PC-9 (cell line): ENCODE results near the gene SSTR3. TPM values are rescaled to one million over a fixed set of nuclear protein-coding genes. Genes with fewer than 3 reads are reported as not detected.

ENCODE experiments used
- BruUV-seq: library from RNA; stranded (reverse); fragments of 400-500 nt; replicated peaks from 2 replicates; lab custom pipeline; 2021; lab: Mats Ljungman, UMichigan
- CTCF ChIA-PET: fragments of 300-600 bp; sonication (Branson Sonifier 250); formaldehyde crosslinking; loops from one replicate; lab custom pipeline; 2022; ENCODE audit warnings: antibody characterized with exemption; lab: Charles Lee
- POLR2A ChIA-PET: fragments of 300-600 bp; sonication (Branson Sonifier 250); formaldehyde crosslinking; loops from one replicate; lab custom pipeline; 2022; ENCODE audit warnings: antibody characterized with exemption; ENCODE audit not compliant: unreplicated experiment; lab: Charles Lee
- DNase-seq, 2 experiments: peaks; one replicate each; pipeline versions ENCODE4 v3.0.0 to v3.0.0-alpha.2; 2015 to 2022; ENCODE audit warnings: mixed read lengths in 1 of 2
- H2AFZ ChIP-seq: fragments of 200-600 bp; sonication (generic); 2 replicates; pipeline ENCODE4 v1.8.1; 2017; ENCODE audit warnings: antibody characterized with exemption
- H3F3A ChIP-seq: fragments of 200-600 bp; sonication (generic); 2 replicates; pipeline ENCODE4 v1.8.1; 2017; ENCODE audit warnings: antibody characterized with exemption, mild to moderate bottlenecking, low read depth; ENCODE audit not compliant: insufficient read depth
- H3K27ac ChIP-seq: fragments of 200-600 bp; sonication (generic); 2 replicates; pipeline ENCODE4 v1.6.1; 2016; ENCODE audit warnings: mixed run types
- H3K27me3 ChIP-seq: fragments of 200-600 bp; sonication (generic); 2 replicates; pipeline ENCODE4 v1.6.1; 2016; ENCODE audit warnings: low read depth, mixed run types; ENCODE audit not compliant: insufficient read depth
- H3K36me3 ChIP-seq: fragments of 200-600 bp; sonication (generic); 2 replicates; pipeline ENCODE4 v1.6.1; 2016; ENCODE audit warnings: low read depth, mixed run types
- H3K4me1 ChIP-seq: fragments of 200-600 bp; sonication (generic); replicated peaks from 2 replicates; pipeline ENCODE4 v1.6.1; 2016; ENCODE audit warnings: mixed run types; ENCODE audit not compliant: insufficient read depth
- H3K4me2 ChIP-seq: fragments of 200-600 bp; sonication (generic); 2 replicates; pipeline ENCODE4 v1.6.1; 2017; ENCODE audit warnings: mixed run types
- H3K4me3 ChIP-seq: fragments of 200-600 bp; sonication (generic); 2 replicates; pipeline ENCODE4 v1.6.1; 2016; ENCODE audit warnings: mixed run types
- H3K79me2 ChIP-seq: fragments of 200-600 bp; sonication (generic); 2 replicates; pipeline ENCODE4 v1.6.1; 2017; ENCODE audit warnings: low read depth, mixed run types
- H3K9me2 ChIP-seq: fragments of 200-600 bp; sonication (generic); 2 replicates; pipeline ENCODE4 v1.8.1; 2017; ENCODE audit warnings: mild to moderate bottlenecking; ENCODE audit not compliant: insufficient read depth
- H3K9me3 ChIP-seq: fragments of 200-600 bp; sonication (generic); 2 replicates; pipeline ENCODE4 v1.8.1; 2016; ENCODE audit warnings: low read depth; ENCODE audit not compliant: insufficient read depth
- H4K20me1 ChIP-seq: fragments of 200-600 bp; sonication (generic); 2 replicates; pipeline ENCODE4 v1.8.1; 2017; ENCODE audit not compliant: insufficient read depth
- EZH2 ChIP-seq: fragments of 200-600 bp; sonication (generic); IDR thresholded peaks from 2 replicates; pipeline ENCODE4 v1.8.0; 2017; ENCODE audit warnings: antibody characterized with exemption, low read depth
- intact Hi-C: fragments of 100-400 bp; cut with micrococcal nuclease; formaldehyde crosslinking; loops from one replicate; pipeline ENCODE4 v1.10.0; 2022; ENCODE audit not compliant: unreplicated experiment
- total RNA-seq: library from RNA; stranded (reverse); gene quantifications from 2 replicates; pipeline ENCODE4 v1.2.3, GENCODE V29; 2021
- TF ChIP-seq, protein P1 (sequence below): fragments of 200-600 bp; sonication (generic); conservative IDR thresholded peaks from 2 replicates; pipeline ENCODE4 v1.6.1; 2017; ENCODE audit warnings: mixed run types, antibody characterized with exemption, mild to moderate bottlenecking, moderate library complexity

Gene SSTR3
- total RNA-seq, 1 experiment from 2014 or later: not detected

DNA sequence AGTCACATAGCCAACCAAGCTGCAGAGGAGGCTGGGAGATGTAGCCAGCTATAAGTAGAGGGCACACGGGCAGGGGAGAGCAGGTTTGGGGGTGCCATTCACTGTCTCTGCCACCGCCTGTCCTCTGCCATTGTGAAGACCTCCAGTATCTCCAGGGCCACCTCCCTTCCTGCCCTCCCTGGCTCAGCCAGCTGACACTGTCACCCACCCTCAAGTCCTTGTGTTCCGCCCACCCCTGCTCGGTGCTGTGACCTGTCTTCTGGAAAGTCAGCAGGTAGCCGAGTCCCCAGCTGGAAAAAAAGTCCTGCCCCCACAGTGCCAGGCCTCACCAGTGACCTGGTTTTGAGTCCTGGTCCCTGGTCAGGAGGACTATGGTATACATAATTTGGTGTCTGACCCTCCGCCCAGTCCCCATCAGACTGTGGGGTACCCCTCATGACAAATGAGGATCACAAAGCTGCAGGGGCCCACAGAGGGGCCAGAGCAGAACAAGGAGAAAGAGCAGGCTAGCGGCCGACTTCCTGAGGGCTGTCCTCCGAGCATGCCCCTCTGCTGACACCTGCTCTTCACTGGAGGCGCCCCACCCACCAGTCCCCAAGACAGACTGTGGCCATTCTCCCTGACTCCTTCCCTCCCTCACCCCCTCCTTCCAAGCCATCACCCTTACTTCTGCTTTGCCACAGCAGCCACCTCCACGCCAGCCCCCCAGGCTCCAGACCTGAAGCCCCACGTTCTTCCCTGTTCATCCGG is 55.4 kb downstream of the SSTR3 start:
- Histone ChIP-seq H3F3A (peaks cover 11% of the 10 kb centered on the region; the same call in 1 of the 2 replicates), H3K4me2 (no peak overlapping the region), H3K4me3 (no peak overlapping the region), H3K79me2 (no peaks in the 10 kb centered on the region), H3K9me3 (no peaks in the 10 kb centered on the region), H3K27ac (no peak overlapping the region), H3K27me3 (no peaks in the 10 kb centered on the region), H3K9me2 (no peaks in the 10 kb centered on the region), H3K36me3 (no peaks in the 10 kb centered on the region), H3K4me1 (peaks cover 9% of the 10 kb centered on the region), H2AFZ (no peak overlapping the region), H4K20me1 (no peaks in the 10 kb centered on the region)
- intact Hi-C loops: loop anchor here (5.0 kb wide), 1 partner anchor 40 kb away; no protein-coding TSS in a partner anchor
- ChIA-PET CTCF (no interaction called here), POLR2A (no interaction called here)
- no TSS peak for BruUV-seq
- DNase-seq: no peak
- TF ChIP-seq, protein P1, sequence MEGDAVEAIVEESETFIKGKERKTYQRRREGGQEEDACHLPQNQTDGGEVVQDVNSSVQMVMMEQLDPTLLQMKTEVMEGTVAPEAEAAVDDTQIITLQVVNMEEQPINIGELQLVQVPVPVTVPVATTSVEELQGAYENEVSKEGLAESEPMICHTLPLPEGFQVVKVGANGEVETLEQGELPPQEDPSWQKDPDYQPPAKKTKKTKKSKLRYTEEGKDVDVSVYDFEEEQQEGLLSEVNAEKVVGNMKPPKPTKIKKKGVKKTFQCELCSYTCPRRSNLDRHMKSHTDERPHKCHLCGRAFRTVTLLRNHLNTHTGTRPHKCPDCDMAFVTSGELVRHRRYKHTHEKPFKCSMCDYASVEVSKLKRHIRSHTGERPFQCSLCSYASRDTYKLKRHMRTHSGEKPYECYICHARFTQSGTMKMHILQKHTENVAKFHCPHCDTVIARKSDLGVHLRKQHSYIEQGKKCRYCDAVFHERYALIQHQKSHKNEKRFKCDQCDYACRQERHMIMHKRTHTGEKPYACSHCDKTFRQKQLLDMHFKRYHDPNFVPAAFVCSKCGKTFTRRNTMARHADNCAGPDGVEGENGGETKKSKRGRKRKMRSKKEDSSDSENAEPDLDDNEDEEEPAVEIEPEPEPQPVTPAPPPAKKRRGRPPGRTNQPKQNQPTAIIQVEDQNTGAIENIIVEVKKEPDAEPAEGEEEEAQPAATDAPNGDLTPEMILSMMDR: no peak
- TF ChIP-seq EZH2: no peak

DNA sequence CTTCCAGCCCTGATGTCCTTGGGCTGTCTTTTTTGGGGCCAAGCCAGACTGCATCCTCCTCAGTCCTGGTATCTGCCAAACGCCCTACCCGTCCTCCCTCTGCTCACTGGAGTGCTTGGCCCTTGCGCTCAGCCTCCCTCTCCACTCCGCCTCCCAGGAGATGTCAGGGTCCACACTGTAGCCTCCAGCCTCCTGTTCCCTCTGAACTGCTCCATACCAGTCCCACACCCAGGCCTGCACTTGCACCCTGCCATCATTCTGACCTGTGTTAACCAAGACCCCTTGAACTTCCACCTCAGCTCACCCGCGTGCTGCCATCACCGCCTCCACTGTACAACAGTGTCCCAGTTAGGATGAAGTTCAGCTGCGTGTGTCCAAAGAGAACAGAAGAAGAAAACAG is 56.3 kb downstream of the SSTR3 start:
- no peak overlapping the region for H3K4me3 ChIP-seq
- peaks cover 9% of the 10 kb centered on the region for H3K4me1 ChIP-seq
- no peaks in the 10 kb centered on the region for H3K36me3 ChIP-seq
- CTCF ChIA-PET: interaction anchor here (0.6 kb wide), 2 partner anchors 43 to 300 kb away, joined by 3 to 11 read pairs; no protein-coding TSS in a partner anchor
- no peaks in the 10 kb centered on the region for H3K27me3 ChIP-seq
- H4K20me1 ChIP-seq: no peaks in the 10 kb centered on the region
- no peak overlapping the region for H3K4me2 ChIP-seq
- no peaks in the 10 kb centered on the region for H3K9me2 ChIP-seq
- no peak for TF ChIP-seq EZH2
- TF ChIP-seq, protein P1: no peak
- DNase-seq: no peak
- H3K9me3 ChIP-seq: no peaks in the 10 kb centered on the region
- no peak overlapping the region for H2AFZ ChIP-seq
- POLR2A ChIA-PET: no interaction called here
- H3K79me2 ChIP-seq: no peaks in the 10 kb centered on the region
- no TSS peak for BruUV-seq
- no peak overlapping the region for H3K27ac ChIP-seq
- intact Hi-C loops: loop anchor here (5.0 kb wide), 1 partner anchor 41 kb away; no protein-coding TSS in a partner anchor
- H3F3A ChIP-seq: peaks cover 11% of the 10 kb centered on the region; the same call in 1 of the 2 replicates

DNA sequence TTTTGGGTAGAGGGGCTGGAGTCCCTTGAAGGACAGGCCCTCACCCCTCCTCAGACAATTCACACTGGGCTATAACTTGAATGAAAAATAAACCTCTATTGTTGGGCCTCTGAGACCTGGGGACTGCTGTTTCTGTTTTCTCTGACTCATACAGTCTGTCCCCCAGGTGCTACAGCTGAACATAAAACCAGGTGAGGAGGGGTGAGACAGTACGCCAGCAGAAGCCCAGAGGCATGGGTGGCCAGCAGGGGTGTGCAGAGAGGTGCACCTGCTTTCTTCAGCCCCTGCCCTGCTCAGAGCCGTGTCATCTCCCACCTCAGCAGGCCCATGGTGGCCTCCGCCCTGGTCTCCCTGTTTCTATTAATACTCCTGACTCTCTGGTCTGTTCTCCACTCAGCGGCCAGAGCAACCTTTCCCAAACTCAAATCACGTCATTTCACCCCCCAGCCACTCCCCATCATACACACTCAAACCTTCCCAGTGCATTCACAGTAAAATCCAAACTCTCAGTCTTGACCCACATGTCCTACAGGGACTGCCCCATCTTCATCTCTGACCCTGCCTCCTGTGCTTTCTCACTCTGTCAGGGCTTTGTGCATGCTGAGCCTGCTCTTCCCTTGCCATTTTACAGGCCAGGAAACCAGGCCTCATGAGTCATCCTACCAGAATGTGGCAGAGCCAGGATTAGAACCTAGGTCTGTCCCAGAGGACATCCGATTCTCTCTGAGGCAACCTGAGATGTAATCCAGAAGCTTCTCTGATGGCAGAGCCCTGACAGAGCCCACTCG is 57.2 kb downstream of the SSTR3 start:
- no peak overlapping the region for H3K27ac ChIP-seq
- no peaks in the 10 kb centered on the region for H3K79me2 ChIP-seq
- no peak overlapping the region for H3K4me2 ChIP-seq
- ChIA-PET POLR2A (no interaction called here), CTCF (interaction anchor here (0.6 kb wide), 1 partner anchor 45 kb away, joined by 7 read pairs; no protein-coding TSS in a partner anchor)
- no peaks in the 10 kb centered on the region for H3K36me3 ChIP-seq
- TF ChIP-seq EZH2: no peak
- TF ChIP-seq, protein P1: no peak
- H2AFZ ChIP-seq: no peak overlapping the region
- intact Hi-C loops: loop anchor here (5.0 kb wide), 1 partner anchor 42 kb away; no protein-coding TSS in a partner anchor
- peak in 1 of 2 experiments; percentile 64 for DNase-seq
- H3K27me3 ChIP-seq: no peaks in the 10 kb centered on the region
- peaks cover 15% of the 10 kb centered on the region; the same call in 1 of the 2 replicates for H3F3A ChIP-seq
- H3K4me3 ChIP-seq: no peak overlapping the region
- BruUV-seq: no TSS peak
- H4K20me1 ChIP-seq: no peaks in the 10 kb centered on the region
- no peaks in the 10 kb centered on the region for H3K9me2 ChIP-seq
- H3K4me1 ChIP-seq: peaks cover 9% of the 10 kb centered on the region
- peaks cover 3% of the 10 kb centered on the region; the same call in 1 of the 2 replicates for H3K9me3 ChIP-seq
